Measurements from ENCODE around the gene ACTN2.

ACTN2 gene

DNA sequence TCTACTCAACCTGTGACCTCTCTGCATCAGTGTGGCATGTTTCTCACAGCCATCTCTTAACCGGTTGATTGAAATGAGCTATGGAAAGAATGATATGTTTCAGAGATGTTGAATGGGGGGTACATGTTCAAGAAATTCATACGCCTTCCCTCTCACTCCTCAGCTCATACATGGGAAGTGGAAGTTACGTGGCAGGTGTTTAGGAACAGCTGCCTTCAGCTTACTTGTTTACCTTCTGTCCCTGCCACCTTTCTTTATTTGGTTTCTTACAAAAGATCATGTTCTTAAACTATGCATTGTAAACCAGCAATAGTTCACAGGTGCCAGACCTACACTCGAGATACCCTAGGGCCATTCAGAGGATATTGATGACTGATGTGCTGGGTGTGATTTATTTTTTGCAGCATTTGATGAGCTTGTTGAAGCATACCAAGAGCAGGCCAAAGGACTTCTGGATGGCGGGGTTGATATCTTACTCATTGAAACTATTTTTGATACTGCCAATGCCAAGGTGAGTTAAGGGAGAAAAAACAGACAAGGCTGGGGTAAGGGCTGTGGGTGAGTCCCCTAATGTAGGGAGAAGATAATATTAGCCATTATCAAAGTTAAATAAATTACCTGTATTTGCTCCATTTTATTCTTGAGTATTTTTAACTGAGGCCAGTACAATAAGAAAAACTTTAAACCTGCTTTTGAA lies 126.2 kb downstream of the ACTN2 start:
- DNase-seq (ENCODE audit: extremely low read depth in 1 of 2, low read depth in 1 of 2), result no peak

Data from stimulated activated CD8-positive, alpha-beta memory T cell treated with anti-CD3 and anti-CD28 coated beads, Interleukin-7, amount 100 ng/mL, for 48 hours (primary cell).